CD8-positive, alpha-beta memory T cell (primary cell): Measurements from ENCODE around the gene MLX. TPM values are rescaled to one million over a fixed set of nuclear protein-coding genes. Genes with fewer than 3 reads are reported as not detected.

Source experiments
- CTCF ChIA-PET: fragments of 350-600 bp; sonication (Branson Sonifier 250); formaldehyde crosslinking; loops from one replicate; lab custom pipeline; 2021; ENCODE audit warnings: antibody characterized with exemption; lab: Charles Lee
- POLR2A ChIA-PET: fragments of 350-600 bp; sonication (Branson Sonifier 250); formaldehyde crosslinking; loops from one replicate; lab custom pipeline; 2021; ENCODE audit warnings: antibody characterized with exemption; lab: Charles Lee
- DNase-seq, 5 donors: peaks; one replicate each; pipeline versions ENCODE4 v3.0.0 to v3.0.0-alpha.2; 2020 to 2022; ENCODE audit warnings: mixed read lengths in 1 of 5
- H3K27ac ChIP-seq: one replicate; pipeline ENCODE4 v1.7.0; 2013; ENCODE audit warnings: low read depth, mild to moderate bottlenecking, low read length, moderate library complexity
- H3K27me3 ChIP-seq: 2 replicates; pipeline ENCODE4 v1.7.0; 2013; ENCODE audit warnings: low read length, mild to moderate bottlenecking; ENCODE audit not compliant: insufficient read depth, poor library complexity, severe bottlenecking
- H3K36me3 ChIP-seq: 2 replicates; pipeline ENCODE4 v1.7.0; 2013; ENCODE audit warnings: mild to moderate bottlenecking, low read length, moderate library complexity; ENCODE audit not compliant: insufficient read depth
- H3K4me1 ChIP-seq: 2 replicates; pipeline ENCODE4 v1.7.0; 2013; ENCODE audit warnings: mild to moderate bottlenecking, low read length, moderate library complexity; ENCODE audit not compliant: insufficient read depth
- H3K4me3 ChIP-seq: 2 replicates; pipeline ENCODE4 v1.7.0; 2013; ENCODE audit warnings: mild to moderate bottlenecking, low read length
- H3K9me3 ChIP-seq: 2 replicates; pipeline ENCODE4 v1.7.0; 2013; ENCODE audit warnings: mild to moderate bottlenecking, low read length
- H3K27ac Mint-ChIP-seq, 8 donors: one replicate each; pipeline ENCODE4 v1.8.0; 2020 to 2021; ENCODE audit warnings: mixed read lengths in 8 of 8, mild to moderate bottlenecking in 6 of 8, inconsistent platforms in 3 of 8, moderate library complexity in 3 of 8
- H3K27me3 Mint-ChIP-seq, 2 donors: one replicate each; pipeline ENCODE4 v1.8.0; 2020 to 2021; ENCODE audit warnings: mixed read lengths in 2 of 2, mild to moderate bottlenecking in 1 of 2, moderate library complexity in 1 of 2
- H3K36me3 Mint-ChIP-seq, 3 donors: one replicate each; pipeline ENCODE4 v1.8.0; 2020 to 2021; ENCODE audit warnings: mixed read lengths in 3 of 3, inconsistent platforms in 1 of 3, mild to moderate bottlenecking in 1 of 3
- H3K4me1 Mint-ChIP-seq, 3 donors: one replicate each; pipeline ENCODE4 v1.8.0; 2020 to 2021; ENCODE audit warnings: mixed read lengths in 3 of 3, inconsistent platforms in 1 of 3, mild to moderate bottlenecking in 1 of 3
- H3K4me3 Mint-ChIP-seq, 7 donors: one replicate each; pipeline ENCODE4 v1.8.0; 2020 to 2021; ENCODE audit warnings: mixed read lengths in 7 of 7, mild to moderate bottlenecking in 6 of 7, moderate library complexity in 4 of 7, inconsistent platforms in 2 of 7
- H3K9me3 Mint-ChIP-seq, 5 donors: one replicate each; pipeline ENCODE4 v1.8.0; 2020 to 2022; ENCODE audit warnings: mixed read lengths in 5 of 5, mild to moderate bottlenecking in 3 of 5, moderate library complexity in 2 of 5, inconsistent platforms in 1 of 5
- polyA plus RNA-seq: library from polyadenylated mRNA; unstranded; fragments of 300-500 nt; fragmentation: Illumina TruSeq; gene quantifications from one replicate; pipeline ENCODE4 v1.2.3, GENCODE V29; 2021
- total RNA-seq, 2 experiments: library from RNA; stranded (reverse); gene quantifications; one replicate each; pipeline ENCODE4 v1.2.3, GENCODE V29; 2021

MLX gene
- total and polyA plus RNA-seq, 3 experiments from 2014 or later = 52.1 to 62.3 (median 61.8) TPM

DNA sequence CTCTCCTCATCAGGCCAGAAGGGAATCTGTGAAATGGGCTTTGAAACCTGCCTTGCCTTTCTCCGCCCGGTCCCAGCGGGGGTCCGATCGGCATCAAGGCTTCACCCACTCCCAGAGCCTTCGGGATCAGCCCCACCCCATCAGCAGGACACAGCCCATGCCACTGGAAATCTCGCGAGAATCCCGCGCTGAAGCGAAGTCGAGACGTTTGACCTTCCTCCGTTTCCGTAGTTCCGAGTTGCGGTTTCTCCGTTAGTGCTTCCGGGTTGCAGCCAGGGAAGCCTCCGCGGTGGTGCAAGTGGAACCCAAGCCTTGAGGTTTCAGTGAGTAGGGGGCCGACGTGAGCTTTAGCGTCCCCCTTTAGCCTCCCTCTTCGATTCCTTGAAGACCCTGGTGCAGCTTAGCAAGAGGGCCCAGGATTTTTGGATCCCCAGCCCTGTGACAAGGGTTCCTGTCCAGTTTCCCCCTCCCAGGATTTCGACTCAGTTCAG, 5.0 kb upstream of the MLX start, which contains the start of gene COASY:
Gene COASY, plus strand, starts transcription at position 252 of the 491 bp plus-strand sequence. CDS start 475 bp downstream, outside the sequence.
- peak; percentile 84 to 94 (median 88) for DNase-seq
- peaks cover 36% of the 10 kb centered on the region for H3K4me1 ChIP-seq
- peaks cover 28 to 40% (median 37%) of the 10 kb centered on the region in 3 donors for H3K4me1 Mint-ChIP-seq
- H3K27me3 ChIP-seq = no peaks in the 10 kb centered on the region
- no peaks in the 10 kb centered on the region for H3K9me3 ChIP-seq
- no peaks in the 10 kb centered on the region for H3K27me3 Mint-ChIP-seq
- peak within 1 kb of the TSS; percentile 84 to 99 (median 93) for H3K4me3 Mint-ChIP-seq
- H3K27ac Mint-ChIP-seq = peak within 1 kb of the TSS; percentile 71 to 98 (median 96)
- ChIA-PET POLR2A (interaction anchor here (0.9 kb wide), 1 partner anchor 25 kb away, joined by 3 read pairs; no protein-coding TSS in a partner anchor), CTCF (interaction anchor here (2.5 kb wide), 1 partner anchor 16 kb away, joined by 6 read pairs; the partner anchor contains the start of gene PSMC3IP)
- peak within 1 kb of the TSS; percentile 93 for H3K4me3 ChIP-seq
- H3K36me3 ChIP-seq = peaks cover 8% of the 10 kb centered on the region
- H3K36me3 Mint-ChIP-seq = peaks cover 0 to 31% (median 3%) of the 10 kb centered on the region in 3 donors
- no peaks in the 10 kb centered on the region for H3K9me3 Mint-ChIP-seq
- H3K27ac ChIP-seq = peak within 1 kb of the TSS; percentile 73

DNA sequence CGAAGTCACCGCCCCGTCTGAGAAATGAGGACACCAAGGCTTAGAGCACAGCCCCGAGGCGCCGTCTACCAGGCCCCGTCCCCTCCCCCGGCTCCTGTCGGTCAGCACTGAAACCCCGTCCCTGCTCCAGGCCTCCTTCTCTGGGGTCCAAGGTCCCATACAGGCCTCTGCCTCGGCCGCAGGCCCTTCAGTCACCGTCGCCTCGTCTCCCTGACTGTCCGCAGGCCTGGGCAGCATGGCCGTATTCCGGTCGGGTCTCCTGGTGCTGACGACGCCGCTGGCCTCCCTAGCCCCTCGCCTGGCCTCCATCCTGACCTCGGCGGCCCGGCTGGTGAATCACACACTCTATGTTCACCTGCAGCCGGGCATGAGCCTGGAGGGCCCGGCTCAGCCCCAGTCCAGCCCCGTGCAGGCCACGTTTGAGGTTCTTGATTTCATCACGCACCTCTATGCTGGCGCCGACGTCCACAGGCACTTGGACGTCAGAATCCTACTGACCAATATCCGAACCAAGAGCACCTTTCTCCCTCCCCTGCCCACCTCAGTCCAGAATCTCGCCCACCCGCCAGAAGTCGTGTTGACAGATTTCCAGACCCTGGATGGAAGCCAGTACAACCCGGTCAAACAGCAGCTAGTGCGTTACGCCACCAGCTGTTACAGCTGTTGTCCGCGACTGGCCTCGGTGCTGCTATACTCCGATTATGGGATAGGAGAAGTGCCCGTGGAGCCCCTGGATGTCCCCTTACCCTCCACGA, 4.3 kb upstream of the MLX start:
- peak overlapping the region; percentile 84 to 99 (median 93) for H3K4me3 Mint-ChIP-seq
- POLR2A ChIA-PET = interaction anchor here (0.9 kb wide), 1 partner anchor 24 kb away, joined by 3 read pairs; no protein-coding TSS in a partner anchor
- no peaks in the 10 kb centered on the region for H3K9me3 ChIP-seq
- H3K27ac ChIP-seq = peak overlapping the region; percentile 73
- CTCF ChIA-PET = interaction anchor here (2.5 to 2.8 kb wide), 2 partner anchors 8 to 15 kb away, joined by 6 to 9 read pairs; partner anchors contain the start of gene PSMC3IP
- H3K27ac Mint-ChIP-seq = peak overlapping the region; percentile 71 to 98 (median 96)
- H3K27me3 ChIP-seq = no peaks in the 10 kb centered on the region
- no peak for DNase-seq
- no peaks in the 10 kb centered on the region for H3K27me3 Mint-ChIP-seq
- H3K36me3 Mint-ChIP-seq = peaks cover 0 to 37% (median 3%) of the 10 kb centered on the region in 3 donors
- H3K9me3 Mint-ChIP-seq = no peaks in the 10 kb centered on the region
- H3K4me1 ChIP-seq = peaks cover 38% of the 10 kb centered on the region
- H3K4me1 Mint-ChIP-seq = peaks cover 33 to 46% (median 38%) of the 10 kb centered on the region in 3 donors
- H3K4me3 ChIP-seq = peak overlapping the region; percentile 93
- peaks cover 8% of the 10 kb centered on the region for H3K36me3 ChIP-seq

DNA sequence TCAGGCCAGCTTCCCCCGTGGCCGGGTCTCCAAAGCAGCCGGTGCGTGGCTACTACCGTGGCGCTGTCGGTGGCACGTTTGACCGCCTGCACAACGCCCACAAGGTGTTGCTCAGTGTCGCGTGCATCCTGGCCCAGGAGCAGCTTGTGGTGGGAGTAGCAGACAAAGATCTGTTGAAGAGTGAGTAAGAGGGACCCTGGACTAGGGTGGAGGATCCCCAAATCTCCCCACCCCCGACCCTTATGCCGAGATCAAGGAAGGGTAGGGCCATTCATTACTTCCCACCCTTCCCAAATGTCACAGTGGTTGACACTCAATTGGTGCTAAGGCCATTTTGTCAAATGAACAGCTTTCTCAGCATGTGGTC, 3.8 kb upstream of the MLX start:
- H3K36me3 ChIP-seq = peaks cover 8% of the 10 kb centered on the region
- H3K9me3 Mint-ChIP-seq = no peaks in the 10 kb centered on the region
- ChIA-PET CTCF (interaction anchor here (0.6 to 2.8 kb wide), 5 partner anchors 8 to 390 kb away, joined by 3 to 18 read pairs (median 6); partner anchors contain the start of gene PSMC3IP), POLR2A (no interaction called here)
- H3K9me3 ChIP-seq = no peaks in the 10 kb centered on the region
- peaks cover 0 to 40% (median 5%) of the 10 kb centered on the region in 3 donors for H3K36me3 Mint-ChIP-seq
- DNase-seq = no peak
- H3K27me3 ChIP-seq = no peaks in the 10 kb centered on the region
- no peaks in the 10 kb centered on the region for H3K27me3 Mint-ChIP-seq
- H3K4me1 Mint-ChIP-seq = peaks cover 37 to 50% (median 42%) of the 10 kb centered on the region in 3 donors
- peak overlapping the region in 7 of 8 donors; percentile 29 to 98 (median 95) for H3K27ac Mint-ChIP-seq
- H3K4me3 Mint-ChIP-seq = peak overlapping the region; percentile 84 to 99 (median 93)
- peak overlapping the region; percentile 93 for H3K4me3 ChIP-seq
- H3K27ac ChIP-seq = peak overlapping the region; percentile 73
- H3K4me1 ChIP-seq = peaks cover 43% of the 10 kb centered on the region

GRCh38 chr17:42563543-42563942, 3.4 kb upstream of the MLX start:
- CTCF ChIA-PET = interaction anchor here (0.6 to 2.8 kb wide), 5 partner anchors 9 to 390 kb away, joined by 3 to 18 read pairs (median 6); partner anchors contain the start of gene PSMC3IP
- Histone ChIP-seq H3K4me3 (peak overlapping the region; percentile 93), H3K36me3 (peaks cover 8% of the 10 kb centered on the region), H3K4me1 (peaks cover 44% of the 10 kb centered on the region), H3K27me3 (no peaks in the 10 kb centered on the region), H3K9me3 (no peaks in the 10 kb centered on the region), H3K27ac (no peak overlapping the region)
- Mint-ChIP-seq H3K4me3 (peak overlapping the region; percentile 83 to 99 (median 90)), H3K27ac (peak overlapping the region; percentile 29 to 98 (median 70)), H3K4me1 (peaks cover 37 to 53% (median 43%) of the 10 kb centered on the region in 3 donors), H3K36me3 (peaks cover 0 to 42% (median 5%) of the 10 kb centered on the region in 3 donors), H3K27me3 (no peaks in the 10 kb centered on the region), H3K9me3 (no peaks in the 10 kb centered on the region)
- POLR2A ChIA-PET = interaction anchor here (0.9 kb wide), 1 partner anchor 27 kb away, joined by 3 read pairs; the partner anchor contains the start of gene NAGLU
- DNase-seq = no peak

DNA sequence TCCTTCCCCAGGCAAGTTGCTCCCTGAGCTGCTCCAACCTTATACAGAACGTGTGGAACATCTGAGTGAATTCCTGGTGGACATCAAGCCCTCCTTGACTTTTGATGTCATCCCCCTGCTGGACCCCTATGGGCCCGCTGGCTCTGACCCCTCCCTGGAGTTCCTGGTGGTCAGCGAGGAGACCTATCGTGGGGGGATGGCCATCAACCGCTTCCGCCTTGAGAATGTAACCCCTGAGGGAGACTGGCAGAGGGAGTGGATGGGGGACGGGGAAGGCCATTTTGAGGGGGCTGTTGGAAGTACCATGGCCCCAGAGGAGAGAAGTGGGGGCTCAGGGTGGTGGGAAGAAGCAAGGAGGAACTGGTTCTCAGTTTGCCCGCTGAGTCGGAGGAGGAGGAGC, 3.0 kb upstream of the MLX start:
- H3K27me3 ChIP-seq = no peaks in the 10 kb centered on the region
- H3K36me3 ChIP-seq = peaks cover 10% of the 10 kb centered on the region
- ChIA-PET POLR2A (interaction anchor here (0.9 kb wide), 2 partner anchors 14 to 27 kb away, joined by 3 read pairs; partner anchors contain the start of gene NAGLU), CTCF (interaction anchor here (1.3 to 2.8 kb wide), 4 partner anchors 9 to 31 kb away, joined by 3 to 18 read pairs (median 8); partner anchors contain the start of gene PSMC3IP)
- H3K4me1 ChIP-seq = peaks cover 48% of the 10 kb centered on the region
- H3K27me3 Mint-ChIP-seq = no peaks in the 10 kb centered on the region
- peak overlapping the region; percentile 83 to 99 (median 90) for H3K4me3 Mint-ChIP-seq
- no peak overlapping the region for H3K27ac ChIP-seq
- H3K4me3 ChIP-seq = peak overlapping the region; percentile 93
- H3K36me3 Mint-ChIP-seq = peaks cover 0 to 46% (median 5%) of the 10 kb centered on the region in 3 donors
- H3K9me3 Mint-ChIP-seq = no peaks in the 10 kb centered on the region
- H3K9me3 ChIP-seq = no peaks in the 10 kb centered on the region
- no peak for DNase-seq
- H3K27ac Mint-ChIP-seq = peak overlapping the region in 6 of 8 donors; percentile 46 to 98 (median 70)
- H3K4me1 Mint-ChIP-seq = peaks cover 38 to 57% (median 47%) of the 10 kb centered on the region in 3 donors

DNA sequence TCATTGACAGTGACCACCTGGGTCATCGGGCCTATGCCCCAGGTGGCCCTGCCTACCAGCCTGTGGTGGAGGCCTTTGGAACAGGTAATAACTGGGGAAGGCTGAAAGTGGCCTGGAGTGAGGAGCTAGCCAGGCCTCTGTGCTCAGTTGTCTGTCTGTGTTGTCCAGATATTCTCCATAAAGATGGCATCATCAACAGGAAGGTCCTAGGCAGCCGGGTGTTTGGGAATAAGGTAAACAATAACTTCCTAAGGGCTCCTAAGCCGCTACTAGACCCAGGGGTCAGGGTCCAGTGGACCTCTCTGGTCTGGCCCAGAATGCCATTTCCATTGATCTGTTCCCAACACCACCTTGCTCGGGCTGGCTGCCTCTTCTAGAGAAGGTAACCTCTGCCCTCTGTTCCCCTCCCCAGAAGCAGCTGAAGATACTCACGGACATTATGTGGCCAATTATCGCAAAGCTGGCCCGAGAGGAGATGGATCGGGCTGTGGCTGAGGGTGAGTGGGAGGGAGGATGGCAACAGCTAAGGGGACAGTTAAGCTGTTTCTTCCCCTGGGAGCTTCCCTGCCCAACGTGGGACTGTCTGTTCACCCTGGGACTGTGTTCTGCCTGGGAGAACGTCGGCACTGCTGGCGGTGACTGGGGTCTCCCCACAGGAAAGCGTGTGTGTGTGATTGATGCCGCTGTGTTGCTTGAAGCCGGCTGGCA, 1.9 kb upstream of the MLX start:
- peak overlapping the region in 6 of 7 donors; percentile 36 to 82 (median 60) for H3K4me3 Mint-ChIP-seq
- ChIA-PET CTCF (interaction anchor here (1.3 to 2.8 kb wide), 4 partner anchors 10 to 33 kb away, joined by 3 to 18 read pairs (median 8); partner anchors contain the start of gene PSMC3IP), POLR2A (interaction anchor here (0.9 to 1.0 kb wide), 2 partner anchors 13 to 22 kb away, joined by 3 read pairs; no protein-coding TSS in a partner anchor)
- peaks cover 52% of the 10 kb centered on the region for H3K4me1 ChIP-seq
- H3K27ac Mint-ChIP-seq = peak overlapping the region in 5 of 8 donors; percentile 12 to 98 (median 68)
- H3K27me3 ChIP-seq = no peaks in the 10 kb centered on the region
- no peak overlapping the region for H3K27ac ChIP-seq
- H3K9me3 Mint-ChIP-seq = no peaks in the 10 kb centered on the region
- H3K4me3 ChIP-seq = no peak overlapping the region
- peaks cover 38 to 65% (median 47%) of the 10 kb centered on the region in 3 donors for H3K4me1 Mint-ChIP-seq
- H3K36me3 Mint-ChIP-seq = peaks cover 0 to 56% (median 6%) of the 10 kb centered on the region in 3 donors
- no peaks in the 10 kb centered on the region for H3K27me3 Mint-ChIP-seq
- peaks cover 20% of the 10 kb centered on the region for H3K36me3 ChIP-seq
- no peaks in the 10 kb centered on the region for H3K9me3 ChIP-seq
- no peak for DNase-seq
